SK-N-SH (cell line): ENCODE results near the gene DNAH6. TPM values are rescaled to one million over a fixed set of nuclear protein-coding genes. Genes with fewer than 3 reads are reported as not detected.

Experiments used
- CTCF ChIA-PET: fragments of 300-600, 350-600 bp; formaldehyde crosslinking; extraction: SDS; loops from one replicate; lab custom pipeline; 2021; lab: Yijun Ruan, JAX
- POLR2A ChIA-PET: fragments of 350-600 bp; sonication (Branson Sonifier 250); formaldehyde crosslinking; extraction: SDS; loops from one replicate; lab custom pipeline; 2020; ENCODE audit warnings: antibody characterized with exemption, inconsistent platforms; lab: Yijun Ruan, JAX
- DNase-seq: peaks from one replicate; pipeline ENCODE4 v3.0.0; 2012
- H2AFZ ChIP-seq: fragments of 200-600 bp; sonication (generic); 2 replicates; pipeline ENCODE4 v1.8.1; 2016; ENCODE audit warnings: antibody characterized with exemption, mild to moderate bottlenecking, low read depth
- H3F3A ChIP-seq: fragments of 200-600 bp; sonication (generic); replicated peaks from 2 replicates; pipeline ENCODE3; 2016; ENCODE audit warnings: antibody characterized with exemption, mild to moderate bottlenecking; ENCODE audit not compliant: insufficient read depth
- H3K27ac ChIP-seq, 2 experiments: fragments of 200-500 bp in 1 of 2; fragments of 200-600 bp in 1 of 2; sonication (Bioruptor generic) in 1 of 2; sonication (generic), shearing (Covaris generic) in 1 of 2; 2 replicates each; pipeline versions ENCODE4 v1.5.1 to v1.6.1; 2014 to 2016; ENCODE audit warnings: low read depth in 2 of 2, inconsistent platforms in 1 of 2, low read length in 1 of 2, mild to moderate bottlenecking in 1 of 2, mixed read lengths in 1 of 2
- H3K27me3 ChIP-seq: fragments of 200-600 bp; sonication (generic), shearing (Covaris generic); 2 replicates; pipeline ENCODE4 v1.6.1; 2016; ENCODE audit warnings: mixed run types; ENCODE audit not compliant: insufficient read depth
- H3K36me3 ChIP-seq, 2 experiments: fragments of 200-500 bp in 1 of 2; fragments of 200-600 bp in 1 of 2; sonication (Bioruptor generic) in 1 of 2; sonication (generic) in 1 of 2; replicated peaks in 1 of 2; 2 replicates each; pipeline versions ENCODE3 to v1.5.1; 2014 to 2016; ENCODE audit warnings: low read length in 1 of 2, mild to moderate bottlenecking in 1 of 2; ENCODE audit not compliant: insufficient read depth in 2 of 2, control insufficient read depth in 1 of 2
- H3K4me1 ChIP-seq, 2 experiments: fragments of 200-500 bp in 1 of 2; fragments of 200-600 bp in 1 of 2; sonication (Bioruptor generic) in 1 of 2; sonication (generic), shearing (Covaris generic) in 1 of 2; 2 replicates each; pipeline versions ENCODE4 v1.5.1 to v1.6.1; 2014 to 2016; ENCODE audit warnings: low read depth in 1 of 2, low read length in 1 of 2, mixed run types in 1 of 2; ENCODE audit not compliant: insufficient read depth in 2 of 2, control insufficient read depth in 1 of 2
- H3K4me2 ChIP-seq: fragments of 200-600 bp; sonication (generic), shearing (Covaris generic); 2 replicates; pipeline ENCODE4 v1.6.1; 2017; ENCODE audit warnings: mixed run types
- H3K4me3 ChIP-seq, 2 experiments: fragments of 200-500 bp in 1 of 2; fragments of 200-600 bp in 1 of 2; sonication (Bioruptor generic) in 1 of 2; sonication (generic), shearing (Covaris generic) in 1 of 2; 2 replicates each; pipeline versions ENCODE4 v1.5.1 to v1.8.1; 2014 to 2016; ENCODE audit warnings: low read depth in 2 of 2, inconsistent platforms in 1 of 2, low read length in 1 of 2, mild to moderate bottlenecking in 1 of 2, mixed read lengths in 1 of 2, moderate library complexity in 1 of 2
- H3K79me2 ChIP-seq: fragments of 200-600 bp; sonication (generic); 2 replicates; pipeline ENCODE4 v1.8.1; 2017; ENCODE audit warnings: mild to moderate bottlenecking; ENCODE audit not compliant: insufficient read depth
- H3K9ac ChIP-seq: fragments of 200-600 bp; sonication (generic); 2 replicates; pipeline ENCODE4 v1.6.1; 2017; ENCODE audit warnings: mixed run types
- H3K9me2 ChIP-seq: fragments of 200-600 bp; sonication (generic); 2 replicates; pipeline ENCODE4 v1.6.1; 2017; ENCODE audit warnings: mixed run types
- H3K9me3 ChIP-seq: fragments of 200-600 bp; sonication (generic); 2 replicates; pipeline ENCODE4 v1.6.1; 2017; ENCODE audit warnings: mixed run types, mild to moderate bottlenecking, moderate library complexity
- H4K20me1 ChIP-seq: fragments of 200-600 bp; sonication (generic); 2 replicates; pipeline ENCODE4 v1.6.1; 2017; ENCODE audit warnings: mild to moderate bottlenecking, mixed run types; ENCODE audit not compliant: insufficient read depth
- CHD2 ChIP-seq: fragments of 150-350 bp; IDR thresholded peaks from 2 replicates; pipeline ENCODE4 v1.6.1; 2018; ENCODE audit warnings: low read length; ENCODE audit not compliant: partially characterized antibody
- ELF1 ChIP-seq: IDR thresholded peaks from 2 replicates; pipeline ENCODE4 v1.4.0; 2012
- EP300 ChIP-seq, 2 experiments: IDR thresholded peaks; 2 replicates each; pipeline versions ENCODE4 v1.4.0 to v1.6.1; 2012; ENCODE audit warnings: borderline replicate concordance in 1 of 2, low read depth in 1 of 2, low read length in 1 of 2
- EZH2phosphoT487 ChIP-seq: fragments of 200-600 bp; sonication (generic); IDR thresholded peaks from 2 replicates; pipeline ENCODE4 v1.6.1; 2017; ENCODE audit warnings: low read depth, mixed run types, mild to moderate bottlenecking, antibody characterized with exemption, moderate library complexity, borderline replicate concordance
- FOSL2 ChIP-seq: IDR thresholded peaks from 2 replicates; pipeline ENCODE4 v1.4.0; 2012; ENCODE audit warnings: low read depth, mild to moderate bottlenecking, moderate library complexity, borderline replicate concordance
- GABPA ChIP-seq: IDR thresholded peaks from 2 replicates; pipeline ENCODE4 v1.4.0; 2012; ENCODE audit warnings: low read depth, mild to moderate bottlenecking
- JUND ChIP-seq: IDR thresholded peaks from 2 replicates; pipeline ENCODE4 v1.4.0; 2012
- MEF2A ChIP-seq: IDR thresholded peaks from 2 replicates; pipeline ENCODE4 v1.4.0; 2012; ENCODE audit warnings: low read depth, borderline replicate concordance
- RAD21 ChIP-seq: IDR thresholded peaks from 2 replicates; pipeline ENCODE4 v1.6.1; 2012; ENCODE audit warnings: mild to moderate bottlenecking, low read length
- RCOR1 ChIP-seq: fragments of 150-350 bp; IDR thresholded peaks from 2 replicates; pipeline ENCODE4 v1.6.1; 2017; ENCODE audit warnings: antibody characterized with exemption, low read length
- RFX5 ChIP-seq: IDR thresholded peaks from 2 replicates; pipeline ENCODE4 v1.6.1; 2012; ENCODE audit warnings: mild to moderate bottlenecking, improper control_type of control experiment, low read length
- SIN3A ChIP-seq: IDR thresholded peaks from 2 replicates; pipeline ENCODE4 v1.6.1; 2012; ENCODE audit warnings: low read depth, mild to moderate bottlenecking, low read length, moderate library complexity, borderline replicate concordance
- SMC3 ChIP-seq: IDR thresholded peaks from 2 replicates; pipeline ENCODE4 v1.6.1; 2012; ENCODE audit warnings: low read depth, low read length, improper control_type of control experiment
- TEAD4 ChIP-seq: IDR thresholded peaks from 2 replicates; pipeline ENCODE4 v1.4.0; 2012; ENCODE audit warnings: mild to moderate bottlenecking, borderline replicate concordance; ENCODE audit not compliant: insufficient read depth
- YY1 ChIP-seq: IDR thresholded peaks from 2 replicates; pipeline ENCODE4 v1.4.0; 2012; ENCODE audit warnings: low read depth, mild to moderate bottlenecking
- WGBS: methylation state at CpG from one replicate; pipeline ENCODE4 v1.1.6; 2017; ENCODE audit warnings: low lambda C conversion rate; 5-methylcytosine and 5-hydroxymethylcytosine counted together
- polyA plus RNA-seq, 3 experiments: library from polyadenylated mRNA; depleted of rRNA; stranded (reverse); fragments of >200 nt; gene quantifications; 2 replicates each; pipeline ENCODE4 v1.2.3, GENCODE V29; 2012
- TF ChIP-seq, protein P1 (sequence below): fragments of 150-350 bp; IDR thresholded peaks from 2 replicates; pipeline ENCODE4 v1.6.1; 2016; ENCODE audit warnings: mild to moderate bottlenecking, low read depth, low read length
- TF ChIP-seq, protein P2 (sequence below): fragments of 150-350 bp; IDR thresholded peaks from 2 replicates; pipeline ENCODE4 v1.6.1; 2017; ENCODE audit warnings: antibody characterized with exemption, low read length, low read depth, borderline replicate concordance
- TF ChIP-seq, protein P3 (sequence below): fragments of 200-600 bp; sonication (generic); IDR thresholded peaks from 2 replicates; pipeline ENCODE4 v1.6.1; 2017; ENCODE audit warnings: antibody characterized with exemption, mild to moderate bottlenecking, moderate library complexity
- TF ChIP-seq, protein P4 (sequence below): IDR thresholded peaks from 2 replicates; pipeline ENCODE4 v1.4.0; 2012; ENCODE audit warnings: low read depth, borderline replicate concordance
- TF ChIP-seq, protein P5 (sequence below): IDR thresholded peaks from 2 replicates; pipeline ENCODE4 v1.4.0; 2012; ENCODE audit warnings: low read depth

DNAH6 gene
- polyA plus RNA-seq, 1 of the 3 experiments (the other 2 are of a cell fraction): 0.03 TPM

DNA sequence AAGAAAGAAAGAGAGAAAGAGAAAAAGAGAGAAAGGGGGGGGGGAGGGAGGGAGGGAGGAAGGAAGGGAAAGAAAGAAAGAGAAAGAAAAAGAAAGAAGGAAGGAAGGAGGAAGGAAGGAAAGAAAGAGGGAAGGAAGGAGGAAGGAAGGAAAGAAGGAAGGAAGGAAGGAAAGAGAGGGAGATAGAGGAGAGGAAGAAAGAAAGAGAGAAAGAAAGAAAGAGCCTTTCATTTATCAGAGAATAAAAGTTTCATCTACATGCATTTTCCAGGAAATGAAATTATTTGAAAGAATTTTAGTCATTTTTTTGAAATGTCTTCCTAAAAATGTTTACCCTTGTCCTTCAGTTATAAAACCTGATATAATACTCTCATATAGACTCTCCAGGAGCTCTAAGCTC is 192.1 kb downstream of the DNAH6 start:
- Histone ChIP-seq H3K9me3 (no peaks in the 10 kb centered on the region), H3K27me3 (no peaks in the 10 kb centered on the region), H3K4me2 (no peak overlapping the region), H3K4me1 (no peaks in the 10 kb centered on the region), H3K9ac (no peak overlapping the region), H3K79me2 (no peaks in the 10 kb centered on the region), H3K27ac (no peak overlapping the region), H3K36me3 (no peaks in the 10 kb centered on the region), H4K20me1 (no peaks in the 10 kb centered on the region), H3F3A (no peaks in the 10 kb centered on the region), H3K4me3 (no peak overlapping the region), H3K9me2 (no peaks in the 10 kb centered on the region), H2AFZ (no peak overlapping the region)
- ChIA-PET POLR2A (no interaction called here), CTCF (interaction anchor here (0.8 kb wide), 1 partner anchor 21 kb away, joined by 4 read pairs; no protein-coding TSS in a partner anchor)
- TF ChIP-seq FOSL2 (no peak), EZH2phosphoT487 (no peak), JUND (no peak), ELF1 (no peak)
- TF ChIP-seq, protein P1, sequence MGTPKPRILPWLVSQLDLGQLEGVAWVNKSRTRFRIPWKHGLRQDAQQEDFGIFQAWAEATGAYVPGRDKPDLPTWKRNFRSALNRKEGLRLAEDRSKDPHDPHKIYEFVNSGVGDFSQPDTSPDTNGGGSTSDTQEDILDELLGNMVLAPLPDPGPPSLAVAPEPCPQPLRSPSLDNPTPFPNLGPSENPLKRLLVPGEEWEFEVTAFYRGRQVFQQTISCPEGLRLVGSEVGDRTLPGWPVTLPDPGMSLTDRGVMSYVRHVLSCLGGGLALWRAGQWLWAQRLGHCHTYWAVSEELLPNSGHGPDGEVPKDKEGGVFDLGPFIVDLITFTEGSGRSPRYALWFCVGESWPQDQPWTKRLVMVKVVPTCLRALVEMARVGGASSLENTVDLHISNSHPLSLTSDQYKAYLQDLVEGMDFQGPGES: no peak
- DNase-seq: no peak

DNA sequence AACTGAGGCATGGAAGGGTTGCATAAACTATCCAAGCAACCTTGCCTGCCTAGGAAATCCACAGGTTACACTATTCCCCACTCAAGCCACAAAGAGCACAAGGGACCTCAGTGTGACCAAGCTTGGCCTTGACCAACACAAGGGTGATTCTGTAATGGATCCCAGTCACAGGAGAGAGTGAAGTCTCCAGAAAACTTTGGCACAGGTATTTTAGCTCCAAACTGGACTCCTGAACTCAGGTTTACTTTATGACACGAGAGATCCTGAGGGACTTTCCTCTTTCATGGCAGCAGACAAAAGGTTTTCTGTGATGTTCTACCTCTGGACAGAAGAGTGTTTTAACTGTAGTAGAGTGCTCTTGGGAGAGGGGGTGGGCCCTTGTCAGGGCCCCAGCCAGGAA is 195.4 kb downstream of the DNAH6 start:
- no peaks in the 10 kb centered on the region for H3K9me2 ChIP-seq
- no peaks in the 10 kb centered on the region for H3K9me3 ChIP-seq
- no peaks in the 10 kb centered on the region for H3K4me1 ChIP-seq
- POLR2A ChIA-PET: no interaction called here
- H3K9ac ChIP-seq: no peak overlapping the region
- no peaks in the 10 kb centered on the region for H4K20me1 ChIP-seq
- H3F3A ChIP-seq: no peaks in the 10 kb centered on the region
- no peak overlapping the region for H3K4me2 ChIP-seq
- no peaks in the 10 kb centered on the region for H3K27me3 ChIP-seq
- no peak overlapping the region for H3K27ac ChIP-seq
- no peak for TF ChIP-seq YY1
- TF ChIP-seq, protein P2, sequence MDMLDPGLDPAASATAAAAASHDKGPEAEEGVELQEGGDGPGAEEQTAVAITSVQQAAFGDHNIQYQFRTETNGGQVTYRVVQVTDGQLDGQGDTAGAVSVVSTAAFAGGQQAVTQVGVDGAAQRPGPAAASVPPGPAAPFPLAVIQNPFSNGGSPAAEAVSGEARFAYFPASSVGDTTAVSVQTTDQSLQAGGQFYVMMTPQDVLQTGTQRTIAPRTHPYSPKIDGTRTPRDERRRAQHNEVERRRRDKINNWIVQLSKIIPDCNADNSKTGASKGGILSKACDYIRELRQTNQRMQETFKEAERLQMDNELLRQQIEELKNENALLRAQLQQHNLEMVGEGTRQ: no peak
- no peak for TF ChIP-seq RCOR1
- TF ChIP-seq FOSL2: no peak
- TF ChIP-seq MEF2A: no peak
- TF ChIP-seq RFX5: no peak
- TF ChIP-seq, protein P3, sequence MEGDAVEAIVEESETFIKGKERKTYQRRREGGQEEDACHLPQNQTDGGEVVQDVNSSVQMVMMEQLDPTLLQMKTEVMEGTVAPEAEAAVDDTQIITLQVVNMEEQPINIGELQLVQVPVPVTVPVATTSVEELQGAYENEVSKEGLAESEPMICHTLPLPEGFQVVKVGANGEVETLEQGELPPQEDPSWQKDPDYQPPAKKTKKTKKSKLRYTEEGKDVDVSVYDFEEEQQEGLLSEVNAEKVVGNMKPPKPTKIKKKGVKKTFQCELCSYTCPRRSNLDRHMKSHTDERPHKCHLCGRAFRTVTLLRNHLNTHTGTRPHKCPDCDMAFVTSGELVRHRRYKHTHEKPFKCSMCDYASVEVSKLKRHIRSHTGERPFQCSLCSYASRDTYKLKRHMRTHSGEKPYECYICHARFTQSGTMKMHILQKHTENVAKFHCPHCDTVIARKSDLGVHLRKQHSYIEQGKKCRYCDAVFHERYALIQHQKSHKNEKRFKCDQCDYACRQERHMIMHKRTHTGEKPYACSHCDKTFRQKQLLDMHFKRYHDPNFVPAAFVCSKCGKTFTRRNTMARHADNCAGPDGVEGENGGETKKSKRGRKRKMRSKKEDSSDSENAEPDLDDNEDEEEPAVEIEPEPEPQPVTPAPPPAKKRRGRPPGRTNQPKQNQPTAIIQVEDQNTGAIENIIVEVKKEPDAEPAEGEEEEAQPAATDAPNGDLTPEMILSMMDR: no peak
- TF ChIP-seq, protein P4, sequence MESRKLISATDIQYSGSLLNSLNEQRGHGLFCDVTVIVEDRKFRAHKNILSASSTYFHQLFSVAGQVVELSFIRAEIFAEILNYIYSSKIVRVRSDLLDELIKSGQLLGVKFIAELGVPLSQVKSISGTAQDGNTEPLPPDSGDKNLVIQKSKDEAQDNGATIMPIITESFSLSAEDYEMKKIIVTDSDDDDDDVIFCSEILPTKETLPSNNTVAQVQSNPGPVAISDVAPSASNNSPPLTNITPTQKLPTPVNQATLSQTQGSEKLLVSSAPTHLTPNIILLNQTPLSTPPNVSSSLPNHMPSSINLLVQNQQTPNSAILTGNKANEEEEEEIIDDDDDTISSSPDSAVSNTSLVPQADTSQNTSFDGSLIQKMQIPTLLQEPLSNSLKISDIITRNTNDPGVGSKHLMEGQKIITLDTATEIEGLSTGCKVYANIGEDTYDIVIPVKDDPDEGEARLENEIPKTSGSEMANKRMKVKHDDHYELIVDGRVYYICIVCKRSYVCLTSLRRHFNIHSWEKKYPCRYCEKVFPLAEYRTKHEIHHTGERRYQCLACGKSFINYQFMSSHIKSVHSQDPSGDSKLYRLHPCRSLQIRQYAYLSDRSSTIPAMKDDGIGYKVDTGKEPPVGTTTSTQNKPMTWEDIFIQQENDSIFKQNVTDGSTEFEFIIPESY: no peak
- TF ChIP-seq CHD2: no peak
- no peak for TF ChIP-seq SMC3
- TF ChIP-seq SIN3A: no peak
- TF ChIP-seq TEAD4: no peak
- no peak for TF ChIP-seq RAD21
- TF ChIP-seq, protein P5, sequence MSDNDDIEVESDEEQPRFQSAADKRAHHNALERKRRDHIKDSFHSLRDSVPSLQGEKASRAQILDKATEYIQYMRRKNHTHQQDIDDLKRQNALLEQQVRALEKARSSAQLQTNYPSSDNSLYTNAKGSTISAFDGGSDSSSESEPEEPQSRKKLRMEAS: no peak
- no peak for TF ChIP-seq GABPA
- TF ChIP-seq EP300 (IDR thresholded peaks at IDR 0.05; ENCODE audit: borderline replicate concordance in 1 of 2, low read depth in 1 of 2, low read length in 1 of 2): no peak
- TF ChIP-seq ELF1: no peak
- TF ChIP-seq JUND: no peak
- TF ChIP-seq EZH2phosphoT487: no peak
- TF ChIP-seq, all 33 proteins: peak for 0
- no peaks in the 10 kb centered on the region for H3K79me2 ChIP-seq
- no peak overlapping the region for H3K4me3 ChIP-seq
- H2AFZ ChIP-seq: no peak overlapping the region
- no peak for DNase-seq
- CTCF ChIA-PET: no interaction called here
- WGBS: 0% methylated on average over 1 of the region's 1 CpG
- H3K36me3 ChIP-seq: no peaks in the 10 kb centered on the region
